Measurements from ENCODE around the gene ALDH1A3.

Gene ALDH1A3

DNA sequence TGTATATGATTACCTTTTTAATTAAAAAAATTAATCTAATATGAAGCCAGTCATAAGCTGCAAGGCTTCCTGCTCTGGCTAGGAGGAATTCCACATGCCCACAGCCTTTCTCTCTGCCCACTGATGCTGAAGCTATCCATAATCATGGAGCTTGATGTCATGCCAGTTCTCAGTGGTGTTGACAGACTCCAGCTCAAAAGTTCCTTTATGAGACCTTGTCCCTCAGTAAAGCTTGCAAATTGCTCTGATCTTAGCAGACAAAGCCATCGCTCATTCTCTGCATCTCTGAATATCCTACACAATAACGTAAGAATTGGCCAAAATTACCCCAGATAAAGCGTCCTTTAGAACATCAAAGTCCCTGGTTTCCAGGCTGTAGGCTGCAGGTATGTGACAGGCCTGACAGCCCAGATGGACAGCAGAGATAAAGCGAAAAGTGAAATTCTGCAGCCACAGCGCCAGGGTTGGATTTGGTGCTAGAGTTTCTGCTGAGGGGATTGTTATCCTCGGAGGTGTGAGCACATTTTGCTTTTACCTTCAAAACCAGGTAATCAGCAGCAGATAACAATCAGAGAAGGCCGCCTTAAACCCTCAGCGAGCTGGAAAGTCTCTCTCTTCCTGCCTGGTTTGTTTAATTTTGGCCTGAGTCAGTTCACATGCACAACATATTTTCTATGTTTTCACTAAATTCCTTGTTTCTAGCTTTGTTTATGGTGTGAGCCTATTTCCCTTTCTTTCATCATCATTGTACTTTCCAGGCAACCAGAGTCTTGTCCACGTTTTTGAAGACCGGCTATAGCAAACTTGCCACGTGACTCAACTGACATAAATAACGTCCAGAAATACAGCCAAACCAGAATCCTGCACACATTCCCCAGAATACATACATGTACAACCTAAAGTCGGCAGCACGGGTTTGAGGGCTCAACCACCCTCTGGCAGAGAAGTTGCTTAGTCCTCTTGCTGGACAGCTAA is 36.6 kb upstream of the ALDH1A3 start:
- Histone ChIP-seq H2AFZ (peak overlapping the region; percentile 63), H3K4me2 (ENCODE audit: low read length) (peak overlapping the region; percentile 40), H3K36me3 (ENCODE audit: control insufficient read depth, insufficient read depth, low read length) (no peaks in the 10 kb centered on the region), H3K27ac (peak overlapping the region; percentile 74), H3K9me3 (ENCODE audit: control insufficient read depth, low read length) (no peaks in the 10 kb centered on the region), H3K79me2 (no peaks in the 10 kb centered on the region), H3K9ac (no peak overlapping the region), H3K4me1 (no peaks in the 10 kb centered on the region), H3K27me3 (ENCODE audit: control insufficient read depth, insufficient read depth, low read length) (no peaks in the 10 kb centered on the region), H3K4me3 (ENCODE audit: low read depth, low read length) (no peak overlapping the region)
- TF ChIP-seq, protein P1, sequence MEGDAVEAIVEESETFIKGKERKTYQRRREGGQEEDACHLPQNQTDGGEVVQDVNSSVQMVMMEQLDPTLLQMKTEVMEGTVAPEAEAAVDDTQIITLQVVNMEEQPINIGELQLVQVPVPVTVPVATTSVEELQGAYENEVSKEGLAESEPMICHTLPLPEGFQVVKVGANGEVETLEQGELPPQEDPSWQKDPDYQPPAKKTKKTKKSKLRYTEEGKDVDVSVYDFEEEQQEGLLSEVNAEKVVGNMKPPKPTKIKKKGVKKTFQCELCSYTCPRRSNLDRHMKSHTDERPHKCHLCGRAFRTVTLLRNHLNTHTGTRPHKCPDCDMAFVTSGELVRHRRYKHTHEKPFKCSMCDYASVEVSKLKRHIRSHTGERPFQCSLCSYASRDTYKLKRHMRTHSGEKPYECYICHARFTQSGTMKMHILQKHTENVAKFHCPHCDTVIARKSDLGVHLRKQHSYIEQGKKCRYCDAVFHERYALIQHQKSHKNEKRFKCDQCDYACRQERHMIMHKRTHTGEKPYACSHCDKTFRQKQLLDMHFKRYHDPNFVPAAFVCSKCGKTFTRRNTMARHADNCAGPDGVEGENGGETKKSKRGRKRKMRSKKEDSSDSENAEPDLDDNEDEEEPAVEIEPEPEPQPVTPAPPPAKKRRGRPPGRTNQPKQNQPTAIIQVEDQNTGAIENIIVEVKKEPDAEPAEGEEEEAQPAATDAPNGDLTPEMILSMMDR (IDR thresholded peaks at IDR 0.05) = peak; percentile 14

DNA sequence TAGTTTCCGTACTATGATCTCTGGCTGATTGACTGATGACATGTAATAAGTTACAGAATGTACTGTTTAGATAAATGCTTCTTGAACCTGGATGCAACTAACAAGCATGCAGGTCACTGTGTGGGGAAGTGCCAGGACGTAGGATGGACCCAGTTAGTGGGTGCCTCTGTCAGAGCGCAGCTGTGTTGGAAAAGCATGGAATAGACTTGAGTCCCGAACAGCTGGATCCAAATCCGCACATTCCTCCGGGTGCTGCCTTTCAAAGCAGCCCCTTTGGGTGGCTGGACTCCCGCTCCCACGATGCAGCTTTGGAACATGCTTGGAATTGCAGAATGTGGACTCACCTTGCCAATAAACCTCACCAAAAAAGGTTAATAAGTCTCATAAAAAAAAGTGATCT is 35.5 kb upstream of the ALDH1A3 start:
- Histone ChIP-seq H3K4me3 (ENCODE audit: low read depth, low read length) (no peak overlapping the region), H3K4me1 (no peaks in the 10 kb centered on the region), H3K27me3 (ENCODE audit: control insufficient read depth, insufficient read depth, low read length) (no peaks in the 10 kb centered on the region), H3K36me3 (ENCODE audit: control insufficient read depth, insufficient read depth, low read length) (no peaks in the 10 kb centered on the region), H3K9ac (no peak overlapping the region), H3K79me2 (no peaks in the 10 kb centered on the region), H3K9me3 (ENCODE audit: control insufficient read depth, low read length) (no peaks in the 10 kb centered on the region), H2AFZ (no peak overlapping the region), H3K27ac (no peak overlapping the region), H3K4me2 (ENCODE audit: low read length) (peak overlapping the region; percentile 33)
- TF ChIP-seq, protein P1 (IDR thresholded peaks at IDR 0.05) = no peak

DNA sequence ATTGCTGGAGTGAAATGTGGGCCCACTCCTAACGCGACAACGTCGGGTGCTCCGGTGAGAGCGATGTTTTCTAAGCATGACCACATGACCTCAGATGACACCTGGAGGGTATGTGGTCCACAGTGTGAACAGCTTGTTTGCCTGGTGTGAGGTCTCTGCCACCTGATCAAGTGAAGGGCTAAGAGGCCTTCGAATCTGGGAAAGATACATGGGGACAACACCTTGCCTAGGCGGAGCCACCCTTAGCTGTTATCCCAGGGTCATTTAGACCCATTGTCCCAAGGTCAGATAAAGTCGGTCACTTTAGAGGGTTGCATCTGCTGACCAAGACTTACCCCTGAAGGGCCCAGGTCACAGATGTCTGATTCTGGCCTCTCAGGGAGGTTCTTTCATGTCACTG is 34.9 kb upstream of the ALDH1A3 start:
- TF ChIP-seq, protein P1 (IDR thresholded peaks at IDR 0.05) = no peak
- Histone ChIP-seq H3K36me3 (ENCODE audit: control insufficient read depth, insufficient read depth, low read length) (no peaks in the 10 kb centered on the region), H3K4me3 (ENCODE audit: low read depth, low read length) (no peak overlapping the region), H3K27me3 (ENCODE audit: control insufficient read depth, insufficient read depth, low read length) (no peaks in the 10 kb centered on the region), H2AFZ (peak overlapping the region; percentile 3), H3K27ac (no peak overlapping the region), H3K9ac (no peak overlapping the region), H3K9me3 (ENCODE audit: control insufficient read depth, low read length) (no peaks in the 10 kb centered on the region), H3K4me1 (no peaks in the 10 kb centered on the region), H3K4me2 (ENCODE audit: low read length) (no peak overlapping the region), H3K79me2 (no peaks in the 10 kb centered on the region)

DNA sequence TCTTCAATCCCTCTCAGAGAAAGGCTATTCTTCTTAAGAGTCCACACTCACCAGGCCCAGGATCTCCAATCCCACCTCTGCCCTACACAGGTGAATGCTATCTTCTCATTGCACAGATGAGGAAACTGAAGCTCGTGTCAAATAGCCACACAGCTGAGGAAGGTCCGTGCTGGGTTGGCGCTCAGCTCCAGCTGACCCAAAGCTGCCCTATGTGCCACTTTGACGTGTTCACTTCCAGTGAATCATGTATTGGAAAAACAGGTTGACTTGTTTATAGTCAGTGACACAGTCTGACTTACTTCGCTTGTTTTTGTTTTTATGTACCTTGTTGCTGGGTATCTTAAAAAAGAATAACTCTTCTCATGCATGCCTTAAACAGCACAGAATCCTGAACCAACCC is 32.4 kb upstream of the ALDH1A3 start:
- Histone ChIP-seq H3K79me2 (no peaks in the 10 kb centered on the region), H3K27me3 (ENCODE audit: control insufficient read depth, insufficient read depth, low read length) (no peaks in the 10 kb centered on the region), H3K4me1 (no peaks in the 10 kb centered on the region), H3K27ac (no peak overlapping the region), H3K9me3 (ENCODE audit: control insufficient read depth, low read length) (no peaks in the 10 kb centered on the region), H3K4me3 (ENCODE audit: low read depth, low read length) (no peak overlapping the region), H3K4me2 (ENCODE audit: low read length) (no peak overlapping the region), H3K9ac (no peak overlapping the region), H2AFZ (no peak overlapping the region), H3K36me3 (ENCODE audit: control insufficient read depth, insufficient read depth, low read length) (no peaks in the 10 kb centered on the region)
- TF ChIP-seq, protein P1 (IDR thresholded peaks at IDR 0.05) = no peak
